Smooth muscle cell of the brain vasculature (primary cell): ENCODE data around the gene EEF2.

Experiments
- DNase-seq: peaks from one replicate; pipeline ENCODE4 v3.0.0-alpha.2; 2012; ENCODE audit warnings: low read depth, low spot score

Gene EEF2

GRCh38 chr19:3984908-3985642 lies at the start of gene EEF2:
Gene EEF2 (minus strand): TSS chr19:3985463. CDS start chr19:3985380, 83 bp downstream.
- no peak for DNase-seq

DNA sequence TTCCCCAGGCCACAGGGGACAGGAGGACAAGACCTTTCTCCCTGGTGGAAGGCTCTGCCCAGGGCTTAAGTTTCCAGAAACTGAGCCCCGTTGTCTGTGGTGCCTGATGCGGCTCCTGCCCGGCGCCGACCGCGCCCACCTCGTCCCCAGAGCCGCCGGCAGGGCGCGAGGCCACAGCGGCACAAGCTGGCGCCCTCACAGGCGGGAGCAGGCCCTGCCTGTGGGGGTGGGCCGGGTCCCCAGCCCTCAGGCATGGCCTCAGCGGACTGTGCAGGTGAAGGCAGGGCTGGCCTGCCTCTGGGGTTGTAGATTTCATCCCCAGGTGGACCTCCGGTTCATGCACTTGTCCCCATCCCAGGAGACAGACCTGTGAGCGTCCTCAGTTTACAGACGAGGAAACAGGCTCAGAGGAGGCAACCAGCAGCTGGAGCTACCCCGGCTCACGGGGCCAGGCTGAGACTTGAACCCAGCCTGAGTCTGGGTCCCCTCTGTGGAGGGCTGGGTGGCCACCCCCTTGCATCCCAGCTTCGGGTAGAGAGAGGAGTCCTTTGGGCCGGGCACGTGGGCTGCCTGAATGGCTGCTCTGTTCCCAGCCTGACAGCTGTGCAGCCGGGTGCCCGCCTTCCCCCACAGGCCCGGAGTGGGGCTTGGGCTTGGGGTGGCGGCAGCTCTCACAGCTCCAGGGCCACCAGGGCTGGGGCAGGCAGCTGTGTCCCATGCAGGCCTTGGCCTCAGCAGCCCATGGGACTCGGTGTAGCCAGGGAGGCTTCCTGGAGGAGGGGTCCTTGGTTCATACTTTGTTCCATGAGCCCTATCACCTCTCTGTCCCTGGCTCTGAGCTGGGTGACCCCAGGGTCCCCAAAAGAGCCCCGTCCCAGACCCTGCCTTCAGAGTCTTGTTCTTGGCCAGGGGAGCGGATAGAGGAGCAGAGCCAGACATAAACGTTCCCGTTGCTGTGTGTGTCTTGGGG lies 49.1 kb upstream of the EEF2 start:
- DNase-seq, result no peak

DNA sequence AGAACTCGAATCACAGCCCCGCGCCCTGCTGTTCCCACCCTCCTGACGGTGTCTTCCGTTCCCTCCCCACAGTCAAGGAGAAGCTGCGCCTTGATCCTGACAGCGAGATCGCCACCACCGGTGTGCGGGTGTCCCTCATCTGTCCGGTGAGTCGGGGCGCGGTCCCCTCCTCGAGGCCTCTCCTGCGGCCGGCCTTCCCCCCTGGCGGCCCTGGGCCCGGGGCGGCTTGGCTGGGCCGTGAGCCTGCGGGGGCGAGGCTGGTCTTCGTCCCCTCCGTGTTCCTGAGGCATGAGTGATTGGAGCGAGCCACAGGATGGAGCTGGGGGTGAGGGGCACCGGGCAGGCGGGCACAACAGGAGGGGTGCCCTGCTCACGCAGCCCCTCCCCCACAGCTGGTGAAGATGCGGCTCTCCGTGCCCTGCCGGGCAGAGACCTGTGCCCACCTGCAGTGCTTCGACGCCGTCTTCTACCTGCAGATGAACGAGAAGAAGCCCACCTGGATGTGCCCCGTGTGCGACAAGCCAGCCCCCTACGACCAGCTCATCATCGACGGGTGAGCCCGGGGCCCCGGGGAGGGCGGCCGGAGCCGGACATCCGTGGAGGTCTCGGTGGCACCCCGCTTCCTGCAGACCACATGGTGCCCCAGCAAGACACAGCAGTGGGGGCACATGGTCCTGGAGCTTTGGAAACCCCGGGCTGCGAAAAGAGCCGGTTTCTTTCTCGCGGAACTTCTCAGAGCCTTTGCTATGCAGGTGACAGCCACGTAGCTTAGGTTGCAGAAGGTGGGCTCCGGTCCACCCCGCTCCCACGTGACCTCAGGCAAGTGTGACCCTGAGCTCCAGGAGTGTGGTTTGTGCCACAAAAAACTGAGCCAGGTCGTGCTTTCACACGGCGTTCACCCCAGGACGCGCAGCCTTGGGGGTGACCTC lies 48.0 kb upstream of the EEF2 start:
- DNase-seq, result no peak

DNA sequence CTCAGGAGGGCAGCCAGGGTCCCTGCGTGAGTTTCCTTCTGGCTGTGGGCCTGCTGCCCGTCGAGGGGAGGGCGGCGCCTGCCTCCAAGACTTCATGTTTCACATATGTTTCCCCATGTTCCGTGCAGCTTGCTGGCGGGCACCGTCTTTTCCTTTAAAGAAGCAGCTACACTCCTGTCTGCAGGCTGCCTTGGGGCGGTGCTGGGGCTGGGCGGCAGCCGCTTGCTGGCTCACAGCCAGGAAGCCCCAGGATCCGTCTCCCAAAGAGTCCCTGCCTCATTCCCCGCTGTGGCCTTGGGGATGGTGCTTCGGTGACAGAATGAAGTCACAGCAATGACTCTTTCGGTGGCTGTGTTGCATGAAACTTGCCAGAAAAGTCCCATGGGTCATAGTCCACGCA lies 47.2 kb upstream of the EEF2 start:
- DNase-seq, result no peak

GRCh38 chr19:4031420-4031819 lies 46.2 kb upstream of the EEF2 start:
- no peak for DNase-seq

- DNase-seq, result no peak
Observed at GRCh38 chr19:4030981-4031380, 45.7 kb upstream of the EEF2 start.

DNA sequence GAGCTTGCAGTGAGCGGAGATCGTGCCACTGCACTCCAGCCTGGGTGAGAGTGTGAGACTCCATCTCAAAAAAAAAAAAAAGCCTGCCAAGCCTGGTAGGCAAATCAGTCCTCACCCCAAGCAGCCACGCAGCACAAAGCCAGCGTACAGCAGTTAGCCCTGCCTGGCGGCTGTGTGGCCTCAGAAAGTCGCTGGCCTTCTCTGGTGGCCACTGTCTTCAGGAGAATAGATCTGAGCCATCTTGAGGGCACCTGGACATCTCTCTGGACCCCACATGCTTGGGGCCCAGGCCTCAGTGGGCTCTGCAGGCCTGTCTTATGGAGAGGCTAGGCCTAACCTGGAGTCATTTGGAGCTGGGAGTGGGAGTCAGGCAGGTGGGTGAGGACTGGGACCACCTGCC lies 45.3 kb upstream of the EEF2 start:
- no peak for DNase-seq

DNA sequence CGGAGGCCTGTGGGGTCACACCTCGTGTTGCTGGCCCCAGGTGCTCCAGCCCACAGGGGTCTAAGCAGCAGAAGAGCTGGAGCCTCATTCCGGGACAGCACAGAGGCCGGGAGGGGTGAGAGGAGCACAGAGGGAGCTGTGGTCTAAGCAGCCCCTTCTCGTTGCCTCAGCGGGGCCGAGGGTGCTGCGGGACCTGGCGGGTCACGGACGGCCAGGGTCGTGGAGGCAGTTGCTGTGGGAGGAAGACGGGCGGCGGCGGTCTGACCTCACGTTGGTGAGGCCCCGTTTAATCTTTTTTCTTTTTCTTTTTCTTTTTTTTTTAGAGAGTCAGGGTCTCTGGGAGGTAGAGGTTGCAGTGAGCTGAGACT lies 44.0 kb upstream of the EEF2 start:
- DNase-seq, result no peak

GRCh38 chr19:4028334-4029246 lies 43.3 kb upstream of the EEF2 start:
- DNase-seq, result no peak

- DNase-seq, result no peak
Observed at GRCh38 chr19:4027146-4027545, 41.9 kb upstream of the EEF2 start.

DNA sequence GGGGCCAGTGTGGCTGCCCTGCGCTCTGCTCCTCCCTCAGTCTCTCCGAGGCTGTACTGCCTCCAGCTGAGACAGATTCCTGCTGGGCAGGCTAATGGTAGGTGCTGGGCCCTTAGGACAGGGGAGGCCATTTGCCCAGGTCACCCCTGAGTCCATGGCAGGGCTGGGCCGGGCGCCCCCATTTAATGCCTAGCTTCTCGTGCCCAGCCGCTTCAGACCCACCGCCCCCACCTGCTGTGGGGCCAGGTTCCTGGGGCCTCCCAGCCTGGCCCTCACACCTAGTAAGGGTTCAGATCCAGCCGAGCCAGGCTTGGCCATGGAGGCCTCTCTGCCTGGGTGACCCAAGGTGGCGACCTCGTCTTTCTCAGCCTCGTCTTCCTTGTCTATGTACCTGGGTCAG lies 40.1 kb upstream of the EEF2 start:
- no peak for DNase-seq

DNA sequence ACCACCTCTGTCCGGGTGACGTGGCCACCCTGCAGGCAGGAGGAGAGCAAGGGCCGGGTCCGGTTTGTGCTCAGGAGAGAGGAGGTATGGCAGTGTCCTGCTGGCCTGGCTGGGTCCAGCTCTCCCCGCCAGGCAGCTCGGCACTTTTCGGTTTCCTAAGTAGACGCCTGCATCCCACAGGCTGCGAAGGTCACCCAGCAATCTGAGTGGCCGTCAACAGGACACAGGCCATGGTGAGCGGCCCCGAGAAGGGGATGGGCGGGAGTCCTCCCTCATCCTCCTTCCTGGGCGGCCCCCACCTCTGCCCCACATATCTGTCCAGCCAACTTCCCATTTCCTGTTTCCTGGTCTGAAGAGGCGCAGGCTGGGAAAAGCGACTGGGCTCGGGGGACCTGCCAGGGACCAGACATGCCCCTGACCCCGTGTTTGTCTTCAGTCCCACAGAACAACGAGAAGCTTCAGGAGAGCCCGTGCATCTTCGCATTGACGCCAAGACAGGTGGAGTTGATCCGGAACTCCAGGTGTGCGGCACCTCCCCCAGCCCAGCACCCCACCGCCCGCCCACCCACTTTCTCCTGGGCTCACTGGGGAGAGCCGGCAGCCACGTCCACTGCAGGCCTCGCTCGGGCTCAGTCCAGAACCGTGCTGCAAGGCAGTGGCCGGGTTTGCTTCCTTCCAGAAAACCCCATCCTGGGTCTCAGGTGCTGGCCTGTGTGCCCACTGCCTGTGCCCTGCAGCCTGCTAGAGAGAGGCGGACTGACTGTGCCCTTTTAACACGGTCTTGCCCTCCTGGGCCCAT lies 38.5 kb upstream of the EEF2 start:
- no peak for DNase-seq

- DNase-seq, result no peak
Observed at GRCh38 chr19:4019578-4019977, 34.3 kb upstream of the EEF2 start.

- DNase-seq, result no peak
Observed at GRCh38 chr19:4018775-4019504, 33.7 kb upstream of the EEF2 start.

DNA sequence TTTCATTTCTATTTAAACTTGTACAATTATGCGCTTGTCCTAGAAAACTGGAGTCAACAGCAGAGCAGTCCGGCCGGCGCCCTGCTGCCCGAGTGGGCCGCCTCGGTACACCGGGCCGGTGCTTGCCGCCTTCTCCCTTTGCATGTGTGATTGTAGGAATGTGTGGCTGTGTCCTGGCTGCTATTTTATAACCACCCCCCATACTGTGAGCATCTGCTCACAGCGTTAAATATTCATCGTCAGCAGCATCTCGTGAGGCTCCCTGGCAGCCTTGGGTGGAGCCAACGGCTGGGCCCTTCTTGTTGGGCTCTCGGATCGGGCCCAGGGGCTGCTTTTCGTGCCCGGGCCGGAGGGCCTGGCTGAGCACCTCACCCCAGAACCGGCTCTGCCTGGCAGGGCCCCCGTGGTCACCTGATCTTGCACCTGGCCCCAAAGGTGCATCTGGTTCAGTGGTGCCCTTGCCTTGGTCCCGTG lies 32.9 kb upstream of the EEF2 start:
- DNase-seq, result no peak

DNA sequence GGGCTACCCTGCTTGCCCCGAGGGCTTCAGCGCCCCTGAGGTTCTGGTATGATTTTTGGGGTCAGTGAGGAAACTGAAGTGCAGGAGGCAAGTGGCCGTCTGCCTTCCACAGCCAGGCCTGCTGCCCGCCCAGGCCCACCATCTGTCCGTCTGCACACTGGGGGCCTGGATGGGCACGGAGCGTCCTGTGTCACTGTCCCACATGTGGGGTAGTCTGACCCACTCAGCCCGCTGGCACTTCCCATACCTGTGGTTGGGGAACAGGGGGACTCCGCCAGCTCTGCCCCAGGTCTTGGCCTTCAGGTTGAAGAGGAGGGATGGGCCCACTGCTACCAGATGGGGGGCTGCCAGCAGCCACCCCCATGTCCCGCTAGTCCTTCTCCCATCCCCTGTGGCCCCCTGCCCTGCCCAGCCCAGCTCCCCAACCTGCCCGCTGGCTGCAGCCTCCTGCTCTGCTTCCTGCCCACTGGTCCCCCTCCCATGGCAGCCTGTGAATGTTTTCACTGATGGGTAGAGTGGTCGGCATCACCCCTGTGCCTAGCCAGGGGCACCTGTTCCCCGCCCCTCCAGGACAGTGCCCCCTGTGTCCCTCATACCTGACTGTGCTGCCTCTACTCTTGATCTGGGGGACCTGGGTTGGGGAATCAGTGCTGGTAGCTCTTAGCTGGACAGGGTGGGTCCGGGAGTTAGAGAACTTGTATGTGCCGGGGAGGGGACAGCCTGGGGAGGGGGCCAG lies 31.8 kb upstream of the EEF2 start:
- DNase-seq, result no peak

DNA sequence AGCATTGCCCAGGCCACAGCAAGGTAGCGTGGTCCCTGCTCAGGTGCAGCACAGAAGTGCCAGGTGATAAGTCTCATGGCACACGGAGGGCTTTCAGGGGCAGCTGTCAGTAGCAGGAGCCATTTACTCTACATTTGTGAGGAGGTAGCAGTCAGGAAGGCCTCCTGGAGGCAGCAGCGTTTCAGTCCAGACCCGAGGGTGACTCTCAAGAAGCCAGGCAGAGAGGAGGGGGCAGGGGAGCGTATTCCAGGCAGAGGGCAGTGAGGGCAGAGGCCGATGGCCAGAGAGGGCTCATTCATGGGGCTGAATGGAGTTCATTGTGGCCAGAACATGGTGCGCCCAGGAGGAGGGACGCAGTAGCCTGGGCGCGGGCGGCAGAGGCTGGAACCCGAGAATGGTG lies 31.2 kb upstream of the EEF2 start:
- no peak for DNase-seq

DNA sequence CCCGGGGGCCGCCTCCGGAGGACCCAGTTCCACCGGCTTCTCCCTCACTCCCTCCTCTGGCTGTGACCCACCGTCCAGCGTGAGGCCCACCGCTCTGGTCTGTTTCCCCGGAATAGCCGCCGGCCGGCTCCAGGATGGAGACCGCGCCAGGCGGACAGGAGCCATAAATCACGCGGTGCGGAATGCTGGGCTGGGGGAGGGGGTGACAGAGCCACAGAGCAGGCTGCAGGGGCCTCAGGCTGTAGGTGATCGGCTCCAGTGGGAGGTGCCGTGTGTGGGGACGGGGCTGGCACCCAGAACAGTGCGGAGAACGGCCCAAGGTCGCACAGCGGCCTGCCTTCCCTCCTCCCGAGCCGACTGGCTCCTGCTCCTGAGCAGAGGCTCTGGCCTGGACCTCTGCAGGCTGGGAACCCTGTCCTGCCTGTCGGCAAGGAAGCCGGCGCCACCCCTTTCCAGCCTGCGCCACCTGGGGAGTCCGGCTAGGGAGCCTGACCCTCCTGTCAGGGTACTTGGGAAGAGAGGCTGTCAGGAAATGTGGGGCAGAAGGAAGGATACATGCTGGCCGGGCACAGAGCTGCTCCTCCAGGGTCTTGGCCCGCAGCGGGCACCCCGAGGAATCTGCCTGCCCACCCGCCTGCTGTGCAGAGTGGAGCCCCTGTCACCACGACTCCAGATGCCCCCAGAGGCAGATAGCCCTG lies 30.6 kb upstream of the EEF2 start:
- DNase-seq, result no peak
